ENCODE results near the gene FRY. TPM values are rescaled to one million over a fixed set of nuclear protein-coding genes. Genes with fewer than 3 reads are reported as not detected.

Gene FRY
- total and polyA plus RNA-seq, 2 of the 13 experiments (the other 11 are each of a cell fraction or from before 2014, with no cell fraction given) = 8.2 to 13.1 TPM

DNA sequence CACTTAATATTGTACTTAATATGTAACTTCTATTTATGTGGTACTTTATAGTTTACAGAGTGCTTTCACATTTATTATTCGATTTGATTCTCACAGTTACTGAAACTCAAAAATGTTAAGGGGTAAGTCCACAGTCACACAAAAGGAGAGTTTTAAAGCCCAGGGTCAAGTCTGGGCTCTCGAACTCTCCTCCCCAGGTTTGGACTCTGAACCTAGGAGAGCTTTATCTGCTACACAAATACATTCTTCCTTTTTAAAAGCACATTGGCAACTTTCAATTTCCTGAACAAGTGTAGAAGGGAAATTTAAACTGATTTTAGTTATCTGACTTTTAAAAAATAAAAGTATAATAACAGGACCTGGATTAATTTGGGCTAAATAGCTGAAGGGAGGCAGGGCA lies 144.4 kb downstream of the FRY start:
- intact Hi-C loops (cut with micrococcal nuclease; ENCODE audit: unreplicated experiment) = no loop called here
- CTCF ChIA-PET (ENCODE audit: low intra/inter-chr PET ratio, low total read pairs) = no interaction called here
- BruUV-seq (replicated peaks) = no TSS peak
- TF ChIP-seq SOX5 (CRISPR knock-in tag; IDR thresholded peaks at IDR 0.05; ENCODE audit: borderline replicate concordance) (peak; percentile 24; the same call in 1 of the 2 replicates), ZNF598 (CRISPR knock-in tag; IDR thresholded peaks at IDR 0.05; ENCODE audit: borderline replicate concordance) (no peak), ZNF883 (CRISPR knock-in tag; IDR thresholded peaks at IDR 0.05; ENCODE audit: not compliant biosample characterization) (no peak), AHR (CRISPR knock-in tag; IDR thresholded peaks at IDR 0.05) (no peak), BCL6 (CRISPR knock-in tag; IDR thresholded peaks at IDR 0.05) (no peak), HNF4G (IDR thresholded peaks at IDR 0.05; ENCODE audit: borderline replicate concordance, low read depth, low read length) (peak; percentile 42; the same call in 1 of the 2 replicates), HNF4G (CRISPR knock-in tag; IDR thresholded peaks at IDR 0.05; ENCODE audit: borderline replicate concordance, low read depth) (no peak), SNAI1 (CRISPR knock-in tag; IDR thresholded peaks at IDR 0.05; ENCODE audit: borderline replicate concordance) (no peak), HDAC2 (CRISPR knock-in tag; IDR thresholded peaks at IDR 0.05) (0 out of 2 replicates have a peak, but pooled peaks have one; percentile 15), TIGD3 (CRISPR knock-in tag; IDR thresholded peaks at IDR 0.05; ENCODE audit: borderline replicate concordance) (no peak), ZNF790 (CRISPR knock-in tag; IDR thresholded peaks at IDR 0.05; ENCODE audit: borderline replicate concordance) (no peak), POGZ (CRISPR knock-in tag; IDR thresholded peaks at IDR 0.05) (peak; percentile 48; the same call in 1 of the 2 replicates), ARID5B (CRISPR knock-in tag; IDR thresholded peaks at IDR 0.05) (peak; percentile 36; the same call in 1 of the 2 replicates), HOMEZ (CRISPR knock-in tag; IDR thresholded peaks at IDR 0.05; ENCODE audit: low read depth) (peak; percentile 85; the same call in 1 of the 2 replicates), NR2F6 (IDR thresholded peaks at IDR 0.05) (no peak), NR2F6 (CRISPR knock-in tag; IDR thresholded peaks at IDR 0.05) (0 out of 2 replicates have a peak, but pooled peaks have one; percentile 14)
- TF ChIP-seq, protein P1, sequence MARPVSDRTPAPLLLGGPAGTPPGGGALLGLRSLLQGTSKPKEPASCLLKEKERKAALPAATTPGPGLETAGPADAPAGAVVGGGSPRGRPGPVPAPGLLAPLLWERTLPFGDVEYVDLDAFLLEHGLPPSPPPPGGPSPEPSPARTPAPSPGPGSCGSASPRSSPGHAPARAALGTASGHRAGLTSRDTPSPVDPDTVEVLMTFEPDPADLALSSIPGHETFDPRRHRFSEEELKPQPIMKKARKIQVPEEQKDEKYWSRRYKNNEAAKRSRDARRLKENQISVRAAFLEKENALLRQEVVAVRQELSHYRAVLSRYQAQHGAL (CRISPR knock-in tag; IDR thresholded peaks at IDR 0.05; ENCODE audit: not compliant biosample characterization) = no peak

More for the DNA sequence above, 144.4 kb downstream of the FRY start:
- Histone ChIP-seq H3K36me3 (replicated peaks in 1 of 2; ENCODE audit: control insufficient read depth in 1 of 2, insufficient read depth in 2 of 2, low read length in 2 of 2) (peaks cover 6 to 9% of the 10 kb centered on the region in 2 experiments), H3K27ac (ENCODE audit: extremely low read length, insufficient read depth, low read length) (peak overlapping the region; percentile 45), H3K9ac (ENCODE audit: insufficient read depth, low read depth, low read length) (no peak overlapping the region), H4K20me1 (ENCODE audit: insufficient read depth, low read length) (no peaks in the 10 kb centered on the region), H3K4me3 (replicated peaks in 1 of 3; ENCODE audit: insufficient read depth in 1 of 3, low read depth in 2 of 3, low read length in 3 of 3) (no peak overlapping the region), H3K27me3 (ENCODE audit: control insufficient read depth in 1 of 2, insufficient read depth in 2 of 2, low read length in 2 of 2) (no peaks in the 10 kb centered on the region), H2AFZ (ENCODE audit: low read length) (no peak overlapping the region), H3K4me1 (ENCODE audit: insufficient read depth, low read length) (peaks cover 34% of the 10 kb centered on the region), H3K4me2 (ENCODE audit: low read depth, low read length) (peak overlapping the region; percentile 24; the same call in 1 of the 2 replicates), H3K9me3 (ENCODE audit: low read length) (no peaks in the 10 kb centered on the region), H3K79me2 (ENCODE audit: insufficient read depth, low read length) (no peaks in the 10 kb centered on the region)
- DNase-seq (ENCODE audit: low spot score) (peak; percentile 59), ATAC-seq (peak; percentile 68), FAIRE-seq (peak; percentile 63)
- POLR2A ChIA-PET = interaction anchor here (1.0 to 1.2 kb wide), 2 partner anchors 79 to 130 kb away, joined by 3 to 5 read pairs; no protein-coding TSS in a partner anchor
- in situ Hi-C loops (cut with HindIII; ENCODE audit: extremely low pct_ligation_motif_present, low pct_unique_long_range_greater_than_20kb) = no loop called here
- WGBS (ENCODE audit: low lambda C conversion rate) = 17% methylated on average over 2 of the region's 2 CpGs

All from HepG2 (cell line).